Cardiac fibroblast (primary cell): ENCODE results near the gene ME3.

Experiments
- DNase-seq, 2 donors: peaks; one replicate each; pipeline versions ENCODE4 v3.0.0 to v3.0.0-alpha.2; 2010; ENCODE audit warnings: low read depth in 2 of 2
- H3K4me3 ChIP-seq, 2 donors: replicated peaks in 1 of 2; 1 replicate in 1 of 2; 2 replicates in 1 of 2; pipeline ENCODE4 v1.5.1; 2011; ENCODE audit warnings: low read depth in 2 of 2, low read length in 2 of 2, mild to moderate bottlenecking in 2 of 2, moderate library complexity in 1 of 2
- TF ChIP-seq, protein P1 (sequence below): IDR thresholded peaks from one replicate; pipeline ENCODE4 v1.5.1; 2011; ENCODE audit warnings: low read depth, mild to moderate bottlenecking, low read length, inconsistent platforms

The ME3 gene

DNA sequence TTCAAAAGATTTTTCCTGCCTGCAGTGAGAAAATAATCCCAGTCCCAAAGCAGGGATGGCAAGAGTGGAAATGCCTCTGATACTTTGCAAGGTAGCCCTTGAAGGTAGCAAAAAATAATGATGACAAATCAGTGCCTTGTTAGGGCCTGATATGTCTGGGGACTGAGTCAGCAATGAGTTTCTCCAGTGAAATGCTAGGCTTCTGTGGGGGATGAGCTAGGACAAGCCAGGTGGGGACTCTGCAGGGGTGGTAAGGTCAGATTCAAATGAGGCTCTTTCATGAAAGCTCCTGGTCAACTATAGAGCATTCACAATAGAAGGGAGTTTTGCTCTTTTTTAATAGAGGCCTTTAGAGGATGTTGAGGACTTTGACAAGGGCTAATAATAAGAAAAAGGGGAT lies 77.7 kb downstream of the ME3 start:
- TF ChIP-seq, protein P1, sequence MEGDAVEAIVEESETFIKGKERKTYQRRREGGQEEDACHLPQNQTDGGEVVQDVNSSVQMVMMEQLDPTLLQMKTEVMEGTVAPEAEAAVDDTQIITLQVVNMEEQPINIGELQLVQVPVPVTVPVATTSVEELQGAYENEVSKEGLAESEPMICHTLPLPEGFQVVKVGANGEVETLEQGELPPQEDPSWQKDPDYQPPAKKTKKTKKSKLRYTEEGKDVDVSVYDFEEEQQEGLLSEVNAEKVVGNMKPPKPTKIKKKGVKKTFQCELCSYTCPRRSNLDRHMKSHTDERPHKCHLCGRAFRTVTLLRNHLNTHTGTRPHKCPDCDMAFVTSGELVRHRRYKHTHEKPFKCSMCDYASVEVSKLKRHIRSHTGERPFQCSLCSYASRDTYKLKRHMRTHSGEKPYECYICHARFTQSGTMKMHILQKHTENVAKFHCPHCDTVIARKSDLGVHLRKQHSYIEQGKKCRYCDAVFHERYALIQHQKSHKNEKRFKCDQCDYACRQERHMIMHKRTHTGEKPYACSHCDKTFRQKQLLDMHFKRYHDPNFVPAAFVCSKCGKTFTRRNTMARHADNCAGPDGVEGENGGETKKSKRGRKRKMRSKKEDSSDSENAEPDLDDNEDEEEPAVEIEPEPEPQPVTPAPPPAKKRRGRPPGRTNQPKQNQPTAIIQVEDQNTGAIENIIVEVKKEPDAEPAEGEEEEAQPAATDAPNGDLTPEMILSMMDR: no peak
- DNase-seq: peak in 1 of 2 donors; percentile 74
- no peak overlapping the region for H3K4me3 ChIP-seq

DNA sequence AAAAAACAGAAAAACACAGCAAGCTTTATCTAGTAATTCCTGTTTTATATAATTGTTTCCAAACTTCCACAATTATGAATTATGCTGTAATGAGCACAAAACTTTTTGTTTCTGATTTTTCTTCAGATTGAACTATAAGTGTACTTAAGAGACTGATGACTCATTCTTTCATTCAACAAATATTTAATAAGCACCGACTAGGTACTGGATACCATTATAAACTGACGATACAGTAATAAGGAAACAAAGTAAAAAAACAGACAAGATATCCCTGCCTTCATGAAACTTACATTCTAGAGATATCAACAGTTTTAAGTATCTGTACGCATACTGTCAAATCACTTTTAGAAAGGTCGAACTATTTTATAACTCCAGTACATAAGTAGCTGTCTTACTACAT lies 78.6 kb downstream of the ME3 start:
- H3K4me3 ChIP-seq: no peak overlapping the region
- TF ChIP-seq, protein P1: no peak
- DNase-seq: no peak

DNA sequence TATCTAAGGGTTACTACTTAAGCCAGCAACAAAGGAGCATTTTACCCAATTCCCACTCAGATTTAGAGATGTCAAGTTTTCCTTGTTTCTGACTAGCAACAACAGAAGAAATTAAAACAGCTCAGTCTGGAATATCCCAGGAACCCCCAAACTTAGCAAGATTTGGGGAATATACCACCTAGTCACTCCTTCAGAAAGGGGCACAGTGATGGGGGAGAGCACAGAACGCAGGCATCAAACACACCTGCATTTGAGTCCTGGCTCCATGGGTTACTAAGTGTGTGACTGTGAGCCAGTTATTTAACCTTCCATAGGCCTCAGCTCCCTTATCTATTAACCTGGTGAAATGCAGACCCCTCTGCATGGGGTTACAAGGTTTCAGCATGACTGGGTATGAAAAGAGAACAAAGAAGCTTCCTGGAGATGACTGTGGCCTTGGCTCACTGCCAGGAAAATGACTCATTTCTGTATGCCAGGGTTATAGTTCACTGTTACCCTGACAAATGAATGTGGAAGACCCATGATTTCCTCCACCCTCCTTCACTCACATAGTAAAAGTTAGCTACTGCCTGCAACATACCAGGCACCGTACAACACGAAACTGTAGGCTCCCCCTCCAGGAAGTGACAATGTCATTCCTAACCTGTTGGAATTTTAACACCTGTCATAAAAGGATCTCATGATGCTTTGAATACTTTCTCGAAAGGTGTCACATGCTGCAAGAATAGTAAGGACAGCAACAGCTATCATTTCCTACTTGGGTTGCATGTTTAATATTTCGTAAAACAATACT lies 79.6 kb downstream of the ME3 start:
- DNase-seq: peak; percentile 84 to 95
- no peak overlapping the region for H3K4me3 ChIP-seq
- TF ChIP-seq, protein P1: no peak

DNA sequence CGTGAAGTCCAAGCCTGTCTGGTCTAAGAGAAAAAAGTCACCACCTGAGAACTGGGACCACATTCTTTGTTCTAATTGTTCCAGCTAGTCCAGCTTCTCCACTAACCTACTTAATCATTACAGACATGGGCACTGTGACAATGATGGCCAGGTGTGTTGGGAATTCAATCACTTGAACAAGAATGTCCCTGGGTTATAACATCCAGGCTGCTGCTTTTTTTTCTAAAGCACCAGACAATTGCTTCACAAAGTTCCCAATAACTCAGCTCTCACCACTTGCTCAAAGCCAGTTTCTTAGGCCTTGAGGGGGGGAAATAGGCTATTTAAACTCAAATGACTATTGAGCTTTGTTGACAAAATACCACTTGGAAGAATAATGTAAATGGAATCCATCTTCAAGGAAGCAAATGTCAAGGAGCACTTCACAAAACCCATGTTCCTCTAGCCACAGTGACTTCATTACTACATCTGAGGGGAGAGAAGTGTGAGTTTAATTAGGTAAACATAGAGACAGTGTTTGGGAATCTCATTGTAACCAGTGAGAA lies 80.3 kb downstream of the ME3 start:
- no peak overlapping the region for H3K4me3 ChIP-seq
- TF ChIP-seq, protein P1: no peak
- peak; percentile 27 to 68 for DNase-seq

DNA sequence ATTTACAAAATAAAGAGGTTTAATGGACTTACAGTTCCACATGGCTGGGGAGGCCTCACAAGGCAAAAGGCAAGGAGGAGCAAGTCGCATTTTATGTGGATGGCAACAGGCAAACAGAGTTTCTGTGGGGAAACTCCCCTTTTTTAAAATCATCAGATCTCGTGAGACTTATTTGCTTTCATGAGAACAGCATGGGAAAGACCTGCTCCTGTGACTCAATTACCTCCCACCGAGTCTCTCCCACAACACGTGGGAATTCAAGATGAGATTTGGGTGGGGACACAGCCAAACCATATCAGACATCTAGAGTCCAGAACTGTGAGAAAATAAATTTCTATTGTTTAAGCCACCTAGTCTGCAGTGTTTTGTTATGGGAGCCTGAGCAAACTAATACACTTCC lies 80.8 kb downstream of the ME3 start:
- peak in 1 of 2 donors; percentile 50 for DNase-seq
- TF ChIP-seq, protein P1: no peak
- H3K4me3 ChIP-seq: no peak overlapping the region

DNA sequence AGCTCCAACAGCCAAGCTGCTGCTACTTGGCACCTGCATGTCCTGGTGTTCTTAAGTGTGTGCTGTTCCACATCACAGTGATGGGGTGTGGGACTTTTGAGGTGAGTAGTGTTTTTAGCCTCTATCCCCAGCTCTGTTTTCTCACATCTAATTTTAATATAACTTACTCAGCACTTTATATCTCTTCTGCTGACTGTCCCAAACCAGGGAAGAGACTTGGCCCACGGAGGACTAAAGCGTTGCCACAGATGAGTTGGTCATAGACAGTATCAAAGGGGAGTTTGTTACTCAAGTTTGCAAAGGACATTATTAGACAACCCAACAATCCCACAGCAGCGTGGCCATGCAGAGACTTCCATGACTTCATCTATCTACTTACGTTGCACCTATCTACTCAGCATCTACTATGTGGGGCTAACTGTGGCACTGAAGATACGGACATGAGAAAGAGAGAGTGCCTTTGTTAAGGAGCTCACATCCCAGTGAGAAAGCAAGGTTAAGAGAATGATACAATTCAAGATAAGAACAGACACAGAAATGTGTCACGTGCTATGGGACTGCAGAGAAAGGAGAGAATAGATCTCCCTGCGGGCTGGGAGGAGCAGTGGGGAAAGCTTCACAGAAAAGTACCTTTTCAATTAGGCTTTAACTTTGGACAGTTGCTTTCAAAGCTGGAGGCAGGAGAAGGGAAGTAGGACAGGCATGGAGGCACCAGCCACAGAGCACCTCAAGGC lies 82.4 kb downstream of the ME3 start:
- DNase-seq: no peak
- H3K4me3 ChIP-seq: no peak overlapping the region
- TF ChIP-seq, protein P1: no peak
